IPS DF 6.9 (cell line): Measurements from ENCODE around the gene ZNF428.

ENCODE experiments used
- DNase-seq: peaks from one replicate; pipeline ENCODE4 v3.0.0-alpha.2; 2013; ENCODE audit warnings: low read depth, low spot score
- H3K27ac ChIP-seq: one replicate; pipeline ENCODE4 v1.5.1; 2013; ENCODE audit warnings: low read length, control low read depth
- H3K27me3 ChIP-seq: 2 replicates; pipeline ENCODE4 v1.6.1; 2013; ENCODE audit warnings: mild to moderate bottlenecking, low read length; ENCODE audit not compliant: control insufficient read depth, insufficient read depth
- H3K36me3 ChIP-seq: 2 replicates; pipeline ENCODE4 v1.6.1; 2013; ENCODE audit warnings: low read length; ENCODE audit not compliant: control insufficient read depth, insufficient read depth
- H3K4me1 ChIP-seq: 2 replicates; pipeline ENCODE4 v1.6.1; 2013; ENCODE audit warnings: low read length; ENCODE audit not compliant: control insufficient read depth, insufficient read depth
- H3K4me3 ChIP-seq: 2 replicates; pipeline ENCODE4 v1.5.1; 2013; ENCODE audit warnings: mild to moderate bottlenecking, low read length
- H3K9me3 ChIP-seq: 2 replicates; pipeline ENCODE4 v1.6.1; 2013; ENCODE audit warnings: low read length, inconsistent platforms; ENCODE audit not compliant: control insufficient read depth, insufficient read depth
- WGBS: extraction: QIAGEN DNeasy Blood & Tissue Kit; methylation state at CpG from one replicate; pipeline ENCODE4 v1.1.7; 2013; ENCODE audit warnings: mixed read lengths, missing lambda C conversion rate; ENCODE audit not compliant: insufficient read length, insufficient coverage; 5-methylcytosine and 5-hydroxymethylcytosine counted together

The ZNF428 gene

GRCh38 chr19:43631491-43631890 is 12.1 kb upstream of the ZNF428 start:
- H3K27ac ChIP-seq, result no peak overlapping the region

GRCh38 chr19:43628646-43629326 is 9.4 kb upstream of the ZNF428 start:
- H3K36me3 ChIP-seq, result no peaks in the 10 kb centered on the region
- H3K27ac ChIP-seq, result no peak overlapping the region
- H3K4me1 ChIP-seq, result peaks cover 2% of the 10 kb centered on the region; the same call in 1 of the 2 replicates
- no peaks in the 10 kb centered on the region for H3K27me3 ChIP-seq
- no peaks in the 10 kb centered on the region for H3K9me3 ChIP-seq
- H3K4me3 ChIP-seq, result no peak overlapping the region
- no peak for DNase-seq
- no CpG with 5 or more reads among the region's 3 CpGs for WGBS

More at GRCh38 chr19:43631491-43631890, 12.1 kb upstream of the ZNF428 start:
- no peaks in the 10 kb centered on the region for H3K36me3 ChIP-seq
- no CpG with 5 or more reads among the region's 5 CpGs for WGBS
- no peaks in the 10 kb centered on the region for H3K9me3 ChIP-seq
- H3K4me1 ChIP-seq, result peaks cover 3% of the 10 kb centered on the region
- no peak overlapping the region for H3K4me3 ChIP-seq
- H3K27me3 ChIP-seq, result no peaks in the 10 kb centered on the region
- no peak for DNase-seq

- Histone ChIP-seq H3K27ac (no peak overlapping the region), H3K9me3 (no peaks in the 10 kb centered on the region), H3K36me3 (no peaks in the 10 kb centered on the region), H3K27me3 (no peaks in the 10 kb centered on the region), H3K4me3 (no peak overlapping the region), H3K4me1 (peaks cover 2% of the 10 kb centered on the region; the same call in 1 of the 2 replicates)
- WGBS, result no CpG with 5 or more reads among the region's 17 CpGs
- DNase-seq, result no peak
These were observed 7.4 kb upstream of the ZNF428 start for GRCh38 chr19:43626838-43627237.

GRCh38 chr19:43625918-43626579 is 6.6 kb upstream of the ZNF428 start:
- no peak overlapping the region for H3K4me3 ChIP-seq
- H3K27me3 ChIP-seq, result no peaks in the 10 kb centered on the region
- H3K27ac ChIP-seq, result no peak overlapping the region
- H3K4me1 ChIP-seq, result peaks cover 2% of the 10 kb centered on the region; the same call in 1 of the 2 replicates
- WGBS, result no CpG with 5 or more reads among the region's 32 CpGs
- no peaks in the 10 kb centered on the region for H3K36me3 ChIP-seq
- H3K9me3 ChIP-seq, result no peaks in the 10 kb centered on the region
- DNase-seq, result no peak

GRCh38 chr19:43624933-43625332 is 5.5 kb upstream of the ZNF428 start:
- DNase-seq, result no peak
- no peaks in the 10 kb centered on the region for H3K36me3 ChIP-seq
- H3K4me3 ChIP-seq, result no peak overlapping the region
- peaks cover 4% of the 10 kb centered on the region; the same call in 1 of the 2 replicates for H3K4me1 ChIP-seq
- H3K27ac ChIP-seq, result no peak overlapping the region
- no peaks in the 10 kb centered on the region for H3K27me3 ChIP-seq
- WGBS, result no CpG with 5 or more reads among the region's 30 CpGs
- H3K9me3 ChIP-seq, result no peaks in the 10 kb centered on the region

- no peak overlapping the region for H3K27ac ChIP-seq
- H3K4me1 ChIP-seq, result peaks cover 4% of the 10 kb centered on the region; the same call in 1 of the 2 replicates
- H3K4me3 ChIP-seq, result no peak overlapping the region
- H3K36me3 ChIP-seq, result no peaks in the 10 kb centered on the region
- no peaks in the 10 kb centered on the region for H3K9me3 ChIP-seq
- no CpG with 5 or more reads among the region's 35 CpGs for WGBS
- H3K27me3 ChIP-seq, result no peaks in the 10 kb centered on the region
- no peak for DNase-seq
These were observed 4.7 kb upstream of the ZNF428 start for GRCh38 chr19:43623889-43624670.

GRCh38 chr19:43622956-43623355 is 3.5 kb upstream of the ZNF428 start:
- H3K4me3 ChIP-seq, result no peak overlapping the region
- H3K27me3 ChIP-seq, result no peaks in the 10 kb centered on the region
- peaks cover 5% of the 10 kb centered on the region; the same call in 1 of the 2 replicates for H3K4me1 ChIP-seq
- no peaks in the 10 kb centered on the region for H3K9me3 ChIP-seq
- H3K27ac ChIP-seq, result no peak overlapping the region
- no peak for DNase-seq
- WGBS, result no CpG with 5 or more reads among the region's 1 CpG
- H3K36me3 ChIP-seq, result no peaks in the 10 kb centered on the region

- no peak for DNase-seq
These were observed 2.6 kb upstream of the ZNF428 start for GRCh38 chr19:43622070-43622469.

GRCh38 chr19:43620061-43621001 is 902 bp upstream of the ZNF428 start:
- H3K27ac ChIP-seq, result no peak overlapping the region
- WGBS, result no CpG with 5 or more reads among the region's 23 CpGs

More at GRCh38 chr19:43622070-43622469, 2.6 kb upstream of the ZNF428 start:
- Histone ChIP-seq H3K9me3 (no peaks in the 10 kb centered on the region), H3K4me3 (no peak overlapping the region), H3K27ac (no peak overlapping the region), H3K27me3 (no peaks in the 10 kb centered on the region), H3K4me1 (peaks cover 5% of the 10 kb centered on the region; the same call in 1 of the 2 replicates), H3K36me3 (no peaks in the 10 kb centered on the region)
- no CpG with 5 or more reads among the region's 4 CpGs for WGBS

More at GRCh38 chr19:43620061-43621001, 902 bp upstream of the ZNF428 start:
- no peaks in the 10 kb centered on the region for H3K27me3 ChIP-seq
- no peaks in the 10 kb centered on the region for H3K36me3 ChIP-seq
- H3K4me3 ChIP-seq, result peak overlapping the region; percentile 60; the same call in 1 of the 2 replicates
- H3K9me3 ChIP-seq, result no peaks in the 10 kb centered on the region
- H3K4me1 ChIP-seq, result peaks cover 5% of the 10 kb centered on the region; the same call in 1 of the 2 replicates
- DNase-seq, result no peak
